ENCODE results near the gene ALG14. TPM values are rescaled to one million over a fixed set of nuclear protein-coding genes. Genes with fewer than 3 reads are reported as not detected.

ALG14 gene
- total and polyA plus RNA-seq, 2 of the 4 experiments (the other 2 are of a cell fraction): 1.7 to 2.0 TPM

- DNase-seq (peak; percentile 49), ATAC-seq (ENCODE audit: low read depth) (peak; percentile 73)
- dilution Hi-C loops (cut with HindIII; ENCODE audit: low sequenced_read_pairs, unreplicated experiment) (no loop called here), in situ Hi-C loops (cut with MboI; ENCODE audit: low sequenced_read_pairs) (no loop called here), intact Hi-C loops (cut with micrococcal nuclease) (no loop called here)
- Histone ChIP-seq H4K20me1 (ENCODE audit: insufficient read depth, low read length) (no peaks in the 10 kb centered on the region), H3K79me1 (ENCODE audit: low read depth in 1 of 2, low read length in 2 of 2) (no peaks in the 10 kb centered on the region), H2AK5ac (ENCODE audit: low read depth, low read length) (no peak overlapping the region; the same call in 1 of the 2 replicates), H2BK20ac (ENCODE audit: low read depth, low read length) (peak overlapping the region; percentile 88; the same call in 1 of the 2 replicates), H3K56ac (ENCODE audit: extremely low read depth, insufficient read depth, low read length) (peak overlapping the region; percentile 90; the same call in 1 of the 2 replicates), H3K4me3 (ENCODE audit: insufficient read depth, low read depth, low read length) (peak overlapping the region; percentile 34), H3K36me3 (ENCODE audit: control insufficient read depth, insufficient read depth, low read length) (no peaks in the 10 kb centered on the region), H2BK15ac (ENCODE audit: low read depth, low read length) (peak overlapping the region; percentile 98; the same call in 2 of the 3 replicates), H4K91ac (ENCODE audit: insufficient read depth, low read depth, low read length) (peak overlapping the region; percentile 74), H4K8ac (ENCODE audit: low read depth in 2 of 2, low read length in 2 of 2) (peak overlapping the region; percentile 66 to 98; a peak in 3 of 4 replicates), H4K5ac (ENCODE audit: low read depth, low read length) (peak overlapping the region; percentile 95), H3K4me1 (ENCODE audit: control insufficient read depth, insufficient read depth, low read length) (no peaks in the 10 kb centered on the region), H2BK120ac (ENCODE audit: low read depth, low read length) (peak overlapping the region; percentile 99), H3K9me3 (ENCODE audit: control insufficient read depth, insufficient read depth, low read length) (no peaks in the 10 kb centered on the region), H3K4me2 (ENCODE audit: low read depth, low read length) (peak overlapping the region; percentile 93), H3K27me3 (ENCODE audit: control insufficient read depth, insufficient read depth, low read length) (no peaks in the 10 kb centered on the region), H3K27ac (ENCODE audit: insufficient read depth, low read length) (peak overlapping the region; percentile 90), H3K9me1 (ENCODE audit: insufficient read depth, low read length) (no peaks in the 10 kb centered on the region), H3K14ac (replicated peaks; ENCODE audit: low read depth, low read length) (peak overlapping the region; percentile 96), H3K18ac (ENCODE audit: low read depth, low read length) (peak overlapping the region; percentile 87), H3K9ac (ENCODE audit: low read depth, low read length) (peak overlapping the region; percentile 94), H2BK5ac (ENCODE audit: low read depth, low read length, poor library complexity, severe bottlenecking) (peak overlapping the region; percentile 94), H3K23ac (ENCODE audit: low read depth, low read length) (peak overlapping the region; percentile 85), H2AK9ac (replicated peaks; ENCODE audit: low read depth, low read length, poor library complexity) (peak overlapping the region; percentile 92), H2AFZ (replicated peaks; ENCODE audit: low read length, poor library complexity) (peak overlapping the region; percentile 99), H3K4ac (ENCODE audit: low read depth, low read length) (peak overlapping the region; percentile 98)
- TF ChIP-seq CEBPB (IDR thresholded peaks at IDR 0.05; ENCODE audit: low read depth, low read length) (peak; percentile 55; the same call in 1 of the 2 replicates), FOS (IDR thresholded peaks at IDR 0.05; ENCODE audit: low read depth, low read length) (no peak)
- CTCF ChIA-PET: interaction anchor here (0.7 to 0.9 kb wide), 2 partner anchors 28 to 108 kb away, joined by 3 read pairs; no protein-coding TSS in a partner anchor
- no TSS peak for BruUV-seq (replicated peaks)
- WGBS, 2 experiments (ENCODE audit: extremely low coverage in 2 of 2, insufficient read length in 1 of 2): 7% methylated on average over 5 of the region's 10 CpGs; no CpG with 5 or more reads in 1 of the 2 experiments
- POLR2A ChIA-PET (ENCODE audit: unreplicated experiment): interaction anchor here (0.6 kb wide), 1 partner anchor 40 kb away, joined by 7 read pairs; no protein-coding TSS in a partner anchor
Measured at GRCh38 chr1:94962409-94963265, 110.1 kb downstream of the ALG14 start.
